Measurements from ENCODE around the gene PELO. TPM values are rescaled to one million over a fixed set of nuclear protein-coding genes. Genes with fewer than 3 reads are reported as not detected.

The PELO gene
- total RNA-seq, 4 donors from 2014 or later: 13.3 to 16.5 (median 13.9) TPM

DNA sequence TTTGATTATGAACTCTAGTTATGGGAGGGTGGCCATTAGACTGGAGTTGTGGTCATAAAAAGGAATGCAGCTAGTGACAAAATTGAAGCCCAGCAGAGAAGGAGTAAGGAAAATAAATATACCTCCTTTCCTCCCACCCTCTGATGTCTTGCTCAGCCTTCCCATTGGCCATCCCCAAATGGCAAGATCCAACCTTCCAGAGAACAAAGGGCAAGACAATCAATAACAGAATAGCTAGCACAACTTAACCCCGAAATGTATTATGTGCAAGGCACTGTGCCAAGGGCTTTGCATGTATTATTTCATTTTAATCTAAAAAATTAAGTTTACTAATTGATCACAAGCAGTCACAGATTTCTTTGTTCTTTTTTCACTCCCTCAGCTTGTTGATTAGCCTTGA is 3.6 kb downstream of the PELO start:
- intact Hi-C loops (cut with DNase I; ENCODE audit: low total_unique reads): no loop called here
- TF ChIP-seq, protein P1, sequence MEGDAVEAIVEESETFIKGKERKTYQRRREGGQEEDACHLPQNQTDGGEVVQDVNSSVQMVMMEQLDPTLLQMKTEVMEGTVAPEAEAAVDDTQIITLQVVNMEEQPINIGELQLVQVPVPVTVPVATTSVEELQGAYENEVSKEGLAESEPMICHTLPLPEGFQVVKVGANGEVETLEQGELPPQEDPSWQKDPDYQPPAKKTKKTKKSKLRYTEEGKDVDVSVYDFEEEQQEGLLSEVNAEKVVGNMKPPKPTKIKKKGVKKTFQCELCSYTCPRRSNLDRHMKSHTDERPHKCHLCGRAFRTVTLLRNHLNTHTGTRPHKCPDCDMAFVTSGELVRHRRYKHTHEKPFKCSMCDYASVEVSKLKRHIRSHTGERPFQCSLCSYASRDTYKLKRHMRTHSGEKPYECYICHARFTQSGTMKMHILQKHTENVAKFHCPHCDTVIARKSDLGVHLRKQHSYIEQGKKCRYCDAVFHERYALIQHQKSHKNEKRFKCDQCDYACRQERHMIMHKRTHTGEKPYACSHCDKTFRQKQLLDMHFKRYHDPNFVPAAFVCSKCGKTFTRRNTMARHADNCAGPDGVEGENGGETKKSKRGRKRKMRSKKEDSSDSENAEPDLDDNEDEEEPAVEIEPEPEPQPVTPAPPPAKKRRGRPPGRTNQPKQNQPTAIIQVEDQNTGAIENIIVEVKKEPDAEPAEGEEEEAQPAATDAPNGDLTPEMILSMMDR (IDR thresholded peaks at IDR 0.05): no peak
- no peak for TF ChIP-seq POLR2A (IDR thresholded peaks at IDR 0.05)
- WGBS, 2 donors: 88 to 92% methylated on average over 1 of the region's 1 CpG
- no peak for DNase-seq (ENCODE audit: low spot score in 2 of 2)
- no peak overlapping the region for H3K4me3 ChIP-seq (ENCODE audit: low read depth, poor library complexity, severe bottlenecking)

DNA sequence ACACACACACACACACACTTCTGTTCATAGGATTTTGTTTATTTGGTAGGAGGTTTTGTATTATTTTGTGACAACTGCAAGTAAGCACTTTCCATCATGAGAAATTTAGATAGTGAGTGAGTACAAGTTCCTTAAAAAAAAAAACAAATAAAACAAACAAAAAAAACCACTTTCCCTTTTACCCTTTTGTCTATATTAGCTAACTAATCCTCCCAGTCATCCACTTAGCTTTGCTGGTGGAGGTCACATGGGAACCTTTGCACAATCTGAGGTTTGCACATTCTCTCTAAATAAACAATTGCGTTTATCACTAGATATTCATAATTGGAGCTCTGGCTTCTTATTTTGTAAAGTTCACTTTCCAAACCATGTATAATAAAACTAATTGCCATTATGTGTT is 6.8 kb downstream of the PELO start:
- no peak for DNase-seq (ENCODE audit: low spot score in 2 of 2)
- no peak overlapping the region for H3K4me3 ChIP-seq (ENCODE audit: low read depth, poor library complexity, severe bottlenecking)
- WGBS, 2 donors: 73 to 85% methylated on average over 1 of the region's 1 CpG
- intact Hi-C loops (cut with DNase I; ENCODE audit: low total_unique reads): no loop called here
- TF ChIP-seq POLR2A (IDR thresholded peaks at IDR 0.05): no peak
- TF ChIP-seq, protein P1 (IDR thresholded peaks at IDR 0.05): no peak

DNA sequence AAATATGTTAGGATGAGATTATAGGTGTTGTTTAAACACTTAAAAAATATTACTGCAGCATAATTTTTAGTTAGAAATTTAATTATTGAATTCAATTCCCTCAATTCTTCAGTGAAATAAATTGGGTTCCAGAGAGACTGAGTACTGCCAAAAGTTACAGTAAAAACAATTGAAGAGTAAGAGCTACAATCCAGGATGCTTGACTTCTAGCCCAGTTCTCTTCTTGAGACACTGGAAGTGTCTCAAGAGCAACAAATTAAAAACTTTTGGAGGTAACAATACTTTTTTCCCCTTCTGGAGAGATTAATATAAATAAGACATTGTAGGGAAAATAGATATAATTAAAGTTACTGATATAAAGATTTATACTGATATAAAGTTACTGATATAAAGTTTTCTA is 8.3 kb downstream of the PELO start:
- TF ChIP-seq, protein P1 (IDR thresholded peaks at IDR 0.05): no peak
- no peak for TF ChIP-seq POLR2A (IDR thresholded peaks at IDR 0.05)
- intact Hi-C loops (cut with DNase I; ENCODE audit: low total_unique reads): no loop called here

DNA sequence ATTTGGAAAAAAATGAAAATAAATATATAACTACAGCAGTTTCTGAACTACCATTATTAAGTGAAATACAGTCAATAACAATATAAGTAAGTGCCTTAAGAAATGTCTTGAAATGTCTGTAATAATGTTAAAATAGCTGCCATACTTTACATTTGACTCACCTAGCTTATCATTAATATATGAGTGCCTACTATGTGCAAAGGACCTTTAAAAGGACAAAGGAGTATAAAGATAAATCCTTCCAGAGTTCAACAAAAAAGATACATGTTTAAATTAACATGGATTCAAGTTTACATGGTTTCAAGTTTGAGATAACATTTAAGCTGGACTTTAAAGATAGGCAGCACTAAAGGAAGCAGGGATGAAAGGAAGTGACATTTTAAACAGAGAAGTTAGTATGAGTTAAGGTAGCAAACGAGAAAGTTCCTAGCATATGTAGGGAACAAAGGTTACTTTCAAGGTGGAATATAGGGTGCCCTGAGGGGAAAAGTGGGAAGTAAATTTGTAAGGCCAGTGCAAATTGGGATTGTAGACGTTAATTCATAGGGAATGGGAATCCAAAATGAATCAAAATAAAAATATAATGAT is 8.9 kb downstream of the PELO start:
- TF ChIP-seq, protein P1 (IDR thresholded peaks at IDR 0.05): no peak
- no peak for TF ChIP-seq POLR2A (IDR thresholded peaks at IDR 0.05)
- WGBS, 2 donors: 69 to 81% methylated on average over 2 of the region's 2 CpGs
- H3K4me3 ChIP-seq (ENCODE audit: low read depth, poor library complexity, severe bottlenecking): no peak overlapping the region
- DNase-seq (ENCODE audit: low spot score in 2 of 2): no peak
- intact Hi-C loops (cut with DNase I; ENCODE audit: low total_unique reads): no loop called here

More for the DNA sequence above, 8.3 kb downstream of the PELO start:
- H3K4me3 ChIP-seq (ENCODE audit: low read depth, poor library complexity, severe bottlenecking): no peak overlapping the region
- DNase-seq (ENCODE audit: low spot score in 2 of 2): no peak

DNA sequence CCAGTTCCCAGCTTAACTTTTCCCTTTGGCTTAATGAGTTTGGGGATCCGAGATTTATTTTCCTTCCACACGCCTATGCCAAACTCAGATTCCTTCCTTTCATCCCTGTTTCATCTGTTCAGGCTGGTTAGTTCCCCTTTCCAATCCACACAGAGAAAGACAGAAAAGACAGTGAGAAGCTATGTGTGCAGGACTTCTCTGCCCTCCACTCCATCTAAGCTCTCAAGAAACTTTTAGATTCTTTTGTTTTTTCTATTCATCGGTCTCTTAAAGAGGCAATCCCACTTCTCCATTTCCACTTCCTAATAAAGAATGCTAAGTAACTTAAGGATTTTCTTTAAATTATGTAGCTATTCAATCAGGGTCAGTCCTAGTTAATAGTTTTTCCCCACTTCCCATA is 11.2 kb downstream of the PELO start:
- WGBS, 2 donors: 8 to 12% methylated on average over 3 of the region's 3 CpGs
- no peak for DNase-seq (ENCODE audit: low spot score in 2 of 2)
- intact Hi-C loops (cut with DNase I; ENCODE audit: low total_unique reads): no loop called here
- H3K4me3 ChIP-seq (ENCODE audit: low read depth, poor library complexity, severe bottlenecking): peak overlapping the region; percentile 65
- no peak for TF ChIP-seq POLR2A (IDR thresholded peaks at IDR 0.05)
- TF ChIP-seq, protein P1 (IDR thresholded peaks at IDR 0.05): no peak

DNA sequence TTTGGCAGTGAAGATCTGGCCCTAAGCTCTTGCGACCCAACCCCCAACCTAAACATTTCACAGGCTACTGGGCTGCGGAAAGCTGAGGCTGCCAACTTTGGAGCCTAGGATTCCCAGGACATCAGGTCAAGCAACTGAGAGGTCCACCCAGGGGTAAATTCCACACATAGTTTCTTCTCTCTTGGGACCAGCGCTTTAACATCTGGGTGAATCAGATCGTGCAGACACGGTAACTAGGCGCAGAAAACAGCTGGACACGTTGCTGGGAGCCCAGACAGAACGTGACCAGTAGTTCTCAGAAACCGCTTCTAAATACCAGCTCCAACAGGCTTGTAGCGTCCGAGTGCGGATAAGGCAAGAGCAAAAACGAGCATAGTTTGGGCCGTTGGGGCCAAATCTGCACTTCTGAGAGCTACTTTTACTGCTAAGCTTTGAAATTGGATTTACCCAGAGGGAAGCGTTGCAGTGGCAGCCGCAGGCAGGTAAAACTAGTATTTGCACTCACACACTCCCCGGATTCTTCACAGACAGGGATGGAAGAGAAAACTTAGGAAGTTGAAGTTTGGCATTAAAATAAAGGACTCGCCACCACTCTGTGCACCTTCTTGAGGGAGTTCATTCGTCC is 11.8 kb downstream of the PELO start:
- H3K4me3 ChIP-seq (ENCODE audit: low read depth, poor library complexity, severe bottlenecking): peak overlapping the region; percentile 65
- WGBS, 2 donors: 0% methylated on average over 18 to 19 of the region's 19 CpGs
- peak in 1 of 2 donors; percentile 32 for DNase-seq (ENCODE audit: low spot score in 2 of 2)
- no peak for TF ChIP-seq POLR2A (IDR thresholded peaks at IDR 0.05)
- TF ChIP-seq, protein P1 (IDR thresholded peaks at IDR 0.05): no peak
- intact Hi-C loops (cut with DNase I; ENCODE audit: low total_unique reads): no loop called here
